ENCODE data around the gene CACNB1.
A peak's percentile ranks its signal among the peaks of the same experiment; 100 is the strongest.

Gene CACNB1

GRCh38 chr17:39197380-39198185, at the start of gene CACNB1:
Gene CACNB1, minus strand, starts transcription at chr17:39197669. Its CDS starts 174 bp downstream, at chr17:39197495.
- peak; percentile 39 to 45 for DNase-seq (ENCODE audit: low read depth in 2 of 2)

DNA sequence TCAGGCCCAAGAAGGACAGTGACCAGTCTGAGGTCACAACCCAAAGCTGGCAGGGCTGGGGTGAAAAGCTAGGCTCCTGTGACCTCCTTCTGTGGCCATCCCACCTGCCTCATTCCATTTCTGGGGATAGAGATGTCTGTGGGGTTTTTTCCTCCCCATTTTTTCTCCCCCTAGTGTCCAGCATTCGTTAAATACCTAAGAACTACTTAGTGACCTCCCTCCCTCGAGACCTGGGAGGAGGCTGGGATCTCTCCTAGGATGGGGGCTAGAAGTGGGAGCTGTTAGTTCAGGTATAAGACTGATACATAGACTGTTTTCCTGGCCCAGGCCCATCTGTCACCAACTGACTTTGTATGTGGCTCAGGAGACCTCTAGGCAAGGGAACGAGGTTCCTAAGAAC, 48.8 kb upstream of the CACNB1 start:
- DNase-seq (ENCODE audit: low read depth in 2 of 2), result no peak

- peak; percentile 72 to 76 for DNase-seq (ENCODE audit: low read depth in 2 of 2)
Measured at GRCh38 chr17:39244600-39245570, 47.4 kb upstream of the CACNB1 start.

DNA sequence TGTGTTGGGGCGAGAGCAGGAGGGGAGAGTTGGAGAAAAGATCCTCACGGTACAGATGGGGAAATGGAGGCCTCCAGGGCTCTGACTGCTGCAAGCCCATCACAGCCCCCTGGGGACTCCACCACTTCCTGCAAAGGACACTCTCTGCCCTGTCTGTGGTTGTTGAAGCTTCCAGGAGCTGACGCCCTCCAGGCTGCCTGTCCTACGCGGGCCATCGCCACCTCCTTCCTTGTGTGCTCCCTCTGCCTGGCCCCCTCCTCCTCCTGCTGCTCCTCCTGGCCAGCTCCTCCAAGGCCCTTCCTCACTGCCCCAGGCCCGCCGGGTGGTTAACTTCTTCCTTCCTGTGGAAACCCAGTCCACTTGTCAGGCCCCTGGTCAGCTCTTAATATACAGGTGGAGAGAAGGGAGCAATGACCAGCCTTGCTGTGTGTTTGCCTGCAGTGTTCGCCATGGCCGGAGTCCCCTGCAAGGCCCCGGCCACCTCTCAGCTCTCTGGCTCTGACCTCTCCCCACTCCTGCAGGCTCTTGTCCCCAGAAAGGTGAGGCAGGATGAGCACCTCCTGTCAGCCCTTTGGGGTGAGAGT, 46.6 kb upstream of the CACNB1 start:
- no peak for DNase-seq (ENCODE audit: low read depth in 2 of 2)

DNA sequence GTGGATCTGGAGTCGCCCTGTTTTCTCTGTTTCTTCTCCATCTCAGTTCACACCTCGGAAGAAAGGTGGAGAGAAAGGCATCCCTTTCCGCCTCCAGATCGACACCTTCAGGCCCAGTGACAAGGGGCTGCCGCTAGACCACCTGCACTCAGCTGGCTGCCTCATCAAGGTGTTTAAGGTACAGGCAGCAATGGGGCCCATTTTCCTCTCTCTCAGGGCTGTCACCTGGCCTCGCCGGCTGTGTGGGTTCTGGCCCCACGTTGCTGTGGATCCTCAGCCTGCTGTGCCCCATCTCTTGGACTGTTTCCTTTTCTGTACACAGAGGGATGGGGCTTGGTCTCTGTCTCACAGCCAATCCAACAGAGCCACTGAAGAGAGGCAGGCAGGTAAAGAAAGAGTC, 45.7 kb upstream of the CACNB1 start:
- DNase-seq (ENCODE audit: low read depth in 2 of 2), result no peak

- DNase-seq (ENCODE audit: low read depth in 2 of 2), result no peak
Measured at GRCh38 chr17:39240631-39241030, 43.2 kb upstream of the CACNB1 start.

- peak; percentile 28 to 29 for DNase-seq (ENCODE audit: low read depth in 2 of 2)
Measured at GRCh38 chr17:39239640-39240314, 42.3 kb upstream of the CACNB1 start.

- peak; percentile 49 to 76 for DNase-seq (ENCODE audit: low read depth in 2 of 2)
Measured at GRCh38 chr17:39238311-39238972, 41.0 kb upstream of the CACNB1 start.

GRCh38 chr17:39237586-39237985, 40.1 kb upstream of the CACNB1 start:
- DNase-seq (ENCODE audit: low read depth in 2 of 2), result no peak

DNA sequence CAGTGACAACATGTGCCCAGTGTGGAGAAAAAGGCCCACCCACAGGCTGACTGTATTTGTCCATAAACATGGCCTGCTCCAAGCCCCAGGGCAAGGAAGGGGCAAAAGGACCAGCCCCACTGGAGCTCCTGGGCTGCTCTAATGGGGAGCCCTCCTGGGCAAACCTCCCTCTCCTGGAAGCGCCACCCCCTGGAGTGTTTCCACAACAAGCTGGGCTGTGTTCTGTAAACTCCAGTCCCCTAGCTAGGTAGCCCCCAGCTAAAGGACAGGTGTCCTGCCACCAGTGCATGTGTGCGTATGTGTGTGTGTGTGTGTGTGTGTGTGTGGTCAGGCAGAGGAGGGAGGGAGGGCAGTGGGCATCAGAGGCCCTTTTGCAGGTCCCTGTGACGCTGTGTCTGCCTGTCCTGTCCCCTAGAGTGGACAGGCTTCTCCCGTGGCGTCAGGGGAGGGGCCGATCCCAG, 39.5 kb upstream of the CACNB1 start:
- DNase-seq (ENCODE audit: low read depth in 2 of 2), result no peak

DNA sequence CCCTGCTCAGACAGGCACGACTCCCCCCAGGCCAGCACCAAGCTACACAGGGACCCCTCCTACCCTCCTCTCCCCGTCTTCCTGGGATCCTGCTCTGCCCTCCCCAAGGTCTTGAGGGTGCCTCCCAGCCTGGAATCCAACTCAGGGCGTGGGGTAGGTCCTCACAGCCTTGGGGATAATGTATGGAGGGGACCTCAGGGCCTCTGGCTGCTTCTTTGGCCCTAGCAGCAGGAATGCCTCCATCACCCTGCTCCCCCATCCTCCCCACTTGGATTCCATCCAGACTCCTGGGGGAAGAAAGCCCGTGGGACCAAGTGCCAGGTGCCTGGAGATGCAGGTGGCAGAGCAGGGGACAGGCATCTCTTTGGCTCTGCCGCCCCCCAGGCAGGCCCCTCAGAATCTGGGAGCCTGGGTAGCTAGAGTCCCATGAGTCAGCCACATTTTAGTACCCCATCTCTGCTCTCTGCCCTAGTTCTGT, 39.0 kb upstream of the CACNB1 start:
- no peak for DNase-seq (ENCODE audit: low read depth in 2 of 2)

DNA sequence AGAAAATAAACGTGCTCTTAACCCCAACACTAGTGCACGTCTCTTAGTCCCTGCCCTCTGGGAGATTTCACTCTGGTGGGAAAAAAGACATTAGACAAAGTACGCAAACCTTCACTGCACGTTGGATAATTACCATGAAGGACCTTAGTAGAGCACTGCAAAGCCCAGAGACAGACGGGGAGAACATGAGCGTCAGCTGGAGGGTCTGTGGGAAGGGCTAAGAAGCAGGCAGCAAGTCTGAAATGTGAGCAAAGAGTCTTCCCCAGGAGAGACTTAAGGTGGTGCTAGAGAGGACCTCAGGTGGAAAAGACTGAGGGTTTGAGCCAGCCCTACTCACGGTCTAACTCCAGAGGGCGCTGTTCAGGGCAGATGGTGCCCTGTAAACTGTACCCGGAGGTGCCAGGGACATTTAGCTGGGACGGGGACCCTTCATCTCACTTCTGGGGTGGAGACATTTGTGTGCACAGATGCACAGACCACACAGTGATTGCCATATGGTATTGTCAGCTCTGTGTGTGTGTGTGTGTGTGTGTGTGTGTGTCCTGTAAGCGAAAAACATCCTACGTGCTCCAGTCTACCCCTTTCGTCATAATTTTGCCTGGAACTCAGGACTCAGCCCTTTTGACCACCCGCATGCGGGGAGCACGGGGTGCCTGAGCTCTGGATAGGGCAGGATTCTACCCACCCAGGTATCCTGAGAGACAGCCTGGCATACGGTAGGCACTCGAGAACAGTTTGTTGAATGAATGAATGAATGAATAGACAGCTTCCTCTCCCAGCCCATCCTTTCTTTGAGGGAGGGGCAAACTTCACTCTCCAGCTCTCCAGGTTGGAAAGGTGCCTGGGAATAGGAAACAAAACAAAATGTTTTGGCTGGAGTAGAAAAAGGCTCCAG, 38.3 kb upstream of the CACNB1 start:
- no peak for DNase-seq (ENCODE audit: low read depth in 2 of 2)

DNA sequence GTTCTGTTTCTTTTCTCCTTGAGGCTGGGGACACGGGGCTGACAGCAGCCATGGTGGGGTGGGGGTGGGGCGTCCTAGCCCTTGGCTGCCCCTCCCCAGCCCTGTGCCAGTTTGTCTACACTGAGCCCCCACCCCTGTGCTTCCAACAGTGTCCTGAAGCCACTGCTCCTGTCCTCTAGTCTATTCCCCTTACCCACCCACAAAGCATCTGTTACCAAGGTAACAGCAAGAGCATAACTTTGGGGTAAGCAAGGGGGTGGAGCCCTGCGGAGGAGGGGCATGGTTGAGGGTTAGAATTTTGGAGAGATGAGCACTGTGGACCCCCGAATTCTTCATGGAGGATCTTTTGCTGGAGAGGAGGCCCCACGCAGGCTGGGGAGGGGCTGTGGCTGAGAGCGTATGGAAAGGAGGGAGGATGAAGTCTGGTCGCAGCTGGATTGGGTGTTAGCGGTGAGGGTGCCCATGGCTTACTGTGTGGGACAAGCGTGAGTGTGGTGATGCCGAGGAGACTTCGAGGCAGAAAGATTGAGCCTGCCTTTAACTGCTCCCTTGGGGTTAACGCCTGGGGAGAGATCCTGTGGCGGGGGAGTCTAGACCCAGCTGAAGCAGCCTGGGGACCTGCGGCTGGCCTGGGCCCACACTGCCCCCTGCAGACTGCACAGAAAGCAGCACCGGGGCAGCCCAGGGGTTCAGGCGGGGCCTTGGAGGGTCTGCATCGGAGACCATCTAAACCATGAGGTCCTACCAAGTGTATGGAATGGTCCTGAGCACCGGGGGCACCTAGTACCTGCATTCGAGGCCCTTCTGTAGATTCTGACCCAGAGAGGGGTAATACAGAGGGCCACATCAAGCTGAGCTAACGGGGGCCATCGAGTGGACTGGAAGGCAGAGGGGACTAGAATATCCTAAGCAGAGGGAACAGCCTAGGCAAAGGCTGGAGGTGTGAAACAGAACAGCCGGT, 34.4 kb upstream of the CACNB1 start:
- peak; percentile 37 to 43 for DNase-seq (ENCODE audit: low read depth in 2 of 2)

DNA sequence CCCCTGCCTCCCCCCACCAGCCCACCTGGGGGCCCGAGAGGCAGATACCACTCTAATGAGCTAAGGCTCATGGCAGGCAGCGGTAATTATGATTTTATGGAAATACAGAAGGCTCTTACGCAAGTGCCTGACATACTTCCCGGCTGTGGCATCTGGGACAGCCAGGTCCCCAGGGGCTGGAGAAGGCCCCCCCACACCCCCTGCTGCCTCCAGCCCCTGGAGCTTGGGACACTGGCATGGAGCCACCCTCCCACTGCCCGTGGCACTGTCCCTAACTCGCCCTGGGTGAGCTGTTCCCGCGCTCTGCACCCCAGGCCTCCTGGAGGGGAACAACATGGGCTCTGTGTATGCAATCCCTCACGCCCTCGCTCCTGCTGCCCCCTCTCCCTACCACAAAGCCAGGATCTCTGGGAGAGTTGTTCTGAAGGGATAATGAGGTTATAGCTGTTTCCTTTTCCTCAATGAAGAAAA, 33.7 kb upstream of the CACNB1 start:
- no peak for DNase-seq (ENCODE audit: low read depth in 2 of 2)

DNA sequence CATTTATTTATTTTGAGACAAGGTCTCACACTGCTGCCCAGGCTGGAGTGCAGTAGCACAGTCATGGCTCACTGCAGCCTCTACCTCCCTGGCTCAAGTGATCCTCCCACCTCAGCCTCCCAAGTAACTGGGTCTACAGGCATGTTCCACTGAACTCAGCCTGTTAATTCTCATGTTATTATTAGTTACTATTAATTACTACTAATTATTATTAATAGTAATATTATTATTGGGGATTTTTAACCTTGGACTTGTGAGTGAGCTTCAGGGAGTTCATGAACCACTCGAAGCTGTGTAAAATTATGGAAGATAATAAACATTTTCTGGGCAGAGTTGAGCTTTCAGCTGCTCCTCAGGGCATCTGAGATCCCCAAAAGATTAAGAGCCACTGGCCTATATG, 32.9 kb upstream of the CACNB1 start:
- no peak for DNase-seq (ENCODE audit: low read depth in 2 of 2)

- DNase-seq (ENCODE audit: low read depth in 2 of 2), result no peak
Measured at GRCh38 chr17:39229274-39229913, 31.9 kb upstream of the CACNB1 start.

DNA sequence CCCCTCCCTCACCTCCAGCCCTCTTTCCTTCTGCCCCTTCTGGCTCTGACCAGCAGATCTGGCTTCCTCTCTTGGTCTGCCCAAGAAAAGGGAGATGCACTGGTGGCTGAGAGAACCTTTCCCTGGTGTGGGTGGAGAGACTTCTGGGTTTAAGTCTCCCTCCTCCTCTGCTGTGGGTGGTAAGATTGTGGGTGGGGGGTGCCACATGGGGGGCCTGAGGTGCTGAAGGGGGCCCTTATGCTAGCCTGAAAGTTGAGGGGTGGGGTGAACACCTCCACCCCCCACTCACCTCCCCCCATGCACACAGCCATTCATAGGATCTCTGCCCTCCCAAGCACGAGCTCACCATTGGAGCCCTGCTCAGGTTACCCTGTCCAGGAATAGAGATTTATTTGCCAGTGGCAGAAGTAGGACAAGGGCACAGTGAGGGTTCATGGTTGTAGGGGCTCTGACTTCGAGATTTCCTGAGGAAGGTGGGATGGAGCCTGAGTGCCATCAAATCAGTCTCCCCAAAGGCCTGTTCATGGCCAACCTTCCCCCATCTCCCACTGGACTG, 30.0 kb upstream of the CACNB1 start:
- DNase-seq (ENCODE audit: low read depth in 2 of 2), result no peak
